Astrocyte (in vitro differentiated cells and primary cell): ENCODE data around the gene ATP10D. TPM values are rescaled to one million over a fixed set of nuclear protein-coding genes. Genes with fewer than 3 reads are reported as not detected.

ENCODE experiments used
- DNase-seq: peaks from one replicate; pipeline ENCODE4 v3.0.0-alpha.2; 2010; ENCODE audit warnings: low read depth
- FAIRE-seq: peaks from 2 replicates; lab custom pipeline; 2011; peaks lifted over from hg19 to GRCh38; lab: Jason Lieb, UNC
- H2AFZ ChIP-seq: 2 replicates; pipeline ENCODE4 v1.6.0; 2012; ENCODE audit warnings: low read depth, low read length, inconsistent platforms
- H3K27ac ChIP-seq: 2 replicates; pipeline ENCODE4 v1.5.1; 2011; ENCODE audit warnings: low read depth, low read length, inconsistent platforms
- H3K27me3 ChIP-seq: 2 replicates; pipeline ENCODE4 v1.6.0; 2011; ENCODE audit warnings: low read length, inconsistent platforms; ENCODE audit not compliant: insufficient read depth
- H3K36me3 ChIP-seq: 2 replicates; pipeline ENCODE4 v1.5.1; 2011; ENCODE audit warnings: low read length, inconsistent platforms; ENCODE audit not compliant: insufficient read depth
- H3K4me1 ChIP-seq: 2 replicates; pipeline ENCODE4 v1.5.1; 2011; ENCODE audit warnings: low read length, inconsistent platforms; ENCODE audit not compliant: insufficient read depth
- H3K4me2 ChIP-seq: 2 replicates; pipeline ENCODE4 v1.6.0; 2012; ENCODE audit warnings: low read length, inconsistent platforms
- H3K4me3 ChIP-seq: 2 replicates; pipeline ENCODE4 v1.5.1; 2011; ENCODE audit warnings: low read depth, mild to moderate bottlenecking, low read length, inconsistent platforms; ENCODE audit not compliant: insufficient read depth
- H3K79me2 ChIP-seq: 2 replicates; pipeline ENCODE4 v1.6.0; 2012; ENCODE audit warnings: mild to moderate bottlenecking, low read length, inconsistent platforms; ENCODE audit not compliant: insufficient read depth
- H3K9ac ChIP-seq: 2 replicates; pipeline ENCODE4 v1.6.0; 2012; ENCODE audit warnings: mild to moderate bottlenecking, low read length, inconsistent platforms
- H3K9me3 ChIP-seq: 2 replicates; pipeline ENCODE4 v1.5.1; 2012; ENCODE audit warnings: low read depth, mild to moderate bottlenecking, low read length, inconsistent platforms; ENCODE audit not compliant: insufficient read depth
- H4K20me1 ChIP-seq: 2 replicates; pipeline ENCODE4 v1.6.0; 2012; ENCODE audit warnings: low read length, inconsistent platforms; ENCODE audit not compliant: insufficient read depth
- H3K27ac Mint-ChIP-seq: one replicate; pipeline ENCODE4 v1.8.0; 2021; ENCODE audit warnings: mild to moderate bottlenecking, mixed read lengths; ENCODE audit not compliant: unreplicated experiment
- H3K27me3 Mint-ChIP-seq: one replicate; pipeline ENCODE4 v1.8.0; 2021; ENCODE audit warnings: low read depth, mixed read lengths; ENCODE audit not compliant: unreplicated experiment
- H3K36me3 Mint-ChIP-seq: one replicate; pipeline ENCODE4 v1.8.0; 2021; ENCODE audit warnings: low read depth, mixed read lengths; ENCODE audit not compliant: unreplicated experiment
- H3K4me1 Mint-ChIP-seq: one replicate; pipeline ENCODE4 v1.8.0; 2021; ENCODE audit warnings: low read depth, mixed read lengths; ENCODE audit not compliant: unreplicated experiment
- H3K4me3 Mint-ChIP-seq: one replicate; pipeline ENCODE4 v1.8.0; 2021; ENCODE audit warnings: mild to moderate bottlenecking, moderate library complexity, mixed read lengths; ENCODE audit not compliant: unreplicated experiment
- H3K9me3 Mint-ChIP-seq: one replicate; pipeline ENCODE4 v1.8.0; 2021; ENCODE audit warnings: mild to moderate bottlenecking, mixed read lengths; ENCODE audit not compliant: unreplicated experiment
- EZH2 ChIP-seq: IDR thresholded peaks from 2 replicates; pipeline ENCODE4 v1.6.1; 2012; ENCODE audit warnings: mild to moderate bottlenecking, low read length, inconsistent platforms; ENCODE audit not compliant: insufficient read depth
- total RNA-seq: library from RNA; stranded (reverse); gene quantifications from 2 replicates; pipeline ENCODE4 v1.2.1, GENCODE V29; 2021
- TF ChIP-seq, protein P1 (sequence below): IDR thresholded peaks from 2 replicates; pipeline ENCODE4 v1.5.1; 2011; ENCODE audit warnings: low read depth, mild to moderate bottlenecking, inconsistent platforms, low read length, moderate library complexity; ENCODE audit not compliant: insufficient read depth

ATP10D gene
- total RNA-seq, 1 donor from 2014 or later, result 75.8 TPM

DNA sequence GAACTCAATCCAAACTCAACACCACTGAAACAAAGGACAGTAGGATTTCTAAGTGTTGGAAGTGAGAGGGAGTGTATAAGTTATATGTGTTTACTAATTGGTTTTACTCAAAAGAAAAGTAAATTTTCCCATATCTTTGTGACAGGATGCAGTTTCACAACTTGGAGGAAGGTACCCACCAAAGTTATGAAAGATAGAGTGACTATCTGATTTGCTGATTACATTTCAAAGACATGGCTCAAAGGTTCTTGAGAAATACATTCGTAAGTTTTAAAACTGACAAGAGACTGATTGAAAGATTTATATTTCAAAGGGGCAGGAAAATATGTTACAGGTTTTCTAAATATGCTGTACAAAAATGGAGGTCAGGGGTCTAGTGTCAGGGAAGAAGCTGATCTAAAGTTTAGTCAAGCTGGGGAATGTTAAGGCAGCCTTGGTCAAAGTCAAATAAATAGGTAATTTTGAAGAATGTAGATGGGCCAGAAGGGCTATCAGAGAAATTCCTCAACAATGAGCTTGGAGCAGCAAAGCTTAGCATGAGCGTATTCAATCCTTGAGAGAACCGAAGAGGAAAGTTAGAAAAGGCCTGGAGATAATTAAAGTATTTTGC is 11.8 kb upstream of the ATP10D start:
- H3K4me1 ChIP-seq, result peaks cover 10% of the 10 kb centered on the region
- no peak overlapping the region for H3K4me3 Mint-ChIP-seq

DNA sequence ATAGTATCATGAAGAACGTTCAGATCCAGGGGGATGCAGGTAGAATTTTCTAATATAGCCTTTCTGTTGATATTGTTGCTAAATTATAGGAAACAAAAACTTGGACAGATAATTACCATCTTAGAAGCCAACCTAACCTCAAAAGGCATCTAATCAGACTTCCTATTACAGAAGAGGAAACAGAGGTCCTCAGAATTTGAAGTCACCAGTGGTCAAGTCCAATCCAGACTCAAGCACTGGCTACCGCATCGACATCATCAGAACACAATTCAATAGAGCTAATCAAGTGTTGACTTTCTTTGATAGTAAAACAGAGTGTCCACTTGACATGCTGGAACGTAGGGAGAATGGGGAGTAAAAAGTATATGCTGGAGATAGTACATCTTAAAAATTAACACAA is 10.3 kb upstream of the ATP10D start:
- H3K9me3 ChIP-seq, result no peaks in the 10 kb centered on the region
- TF ChIP-seq, protein P1, sequence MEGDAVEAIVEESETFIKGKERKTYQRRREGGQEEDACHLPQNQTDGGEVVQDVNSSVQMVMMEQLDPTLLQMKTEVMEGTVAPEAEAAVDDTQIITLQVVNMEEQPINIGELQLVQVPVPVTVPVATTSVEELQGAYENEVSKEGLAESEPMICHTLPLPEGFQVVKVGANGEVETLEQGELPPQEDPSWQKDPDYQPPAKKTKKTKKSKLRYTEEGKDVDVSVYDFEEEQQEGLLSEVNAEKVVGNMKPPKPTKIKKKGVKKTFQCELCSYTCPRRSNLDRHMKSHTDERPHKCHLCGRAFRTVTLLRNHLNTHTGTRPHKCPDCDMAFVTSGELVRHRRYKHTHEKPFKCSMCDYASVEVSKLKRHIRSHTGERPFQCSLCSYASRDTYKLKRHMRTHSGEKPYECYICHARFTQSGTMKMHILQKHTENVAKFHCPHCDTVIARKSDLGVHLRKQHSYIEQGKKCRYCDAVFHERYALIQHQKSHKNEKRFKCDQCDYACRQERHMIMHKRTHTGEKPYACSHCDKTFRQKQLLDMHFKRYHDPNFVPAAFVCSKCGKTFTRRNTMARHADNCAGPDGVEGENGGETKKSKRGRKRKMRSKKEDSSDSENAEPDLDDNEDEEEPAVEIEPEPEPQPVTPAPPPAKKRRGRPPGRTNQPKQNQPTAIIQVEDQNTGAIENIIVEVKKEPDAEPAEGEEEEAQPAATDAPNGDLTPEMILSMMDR, result no peak
- no peak for TF ChIP-seq EZH2
- H3K9ac ChIP-seq, result no peak overlapping the region
- H3K4me1 ChIP-seq, result no peaks in the 10 kb centered on the region
- no peak overlapping the region for H3K4me2 ChIP-seq
- H2AFZ ChIP-seq, result no peak overlapping the region
- FAIRE-seq (no peak), DNase-seq (no peak)
- no peak overlapping the region for H3K27ac ChIP-seq
- Mint-ChIP-seq H3K27ac (no peak overlapping the region), H3K9me3 (no peaks in the 10 kb centered on the region), H3K4me3 (no peak overlapping the region), H3K27me3 (no peaks in the 10 kb centered on the region), H3K36me3 (no peaks in the 10 kb centered on the region), H3K4me1 (peaks cover 19% of the 10 kb centered on the region)
- H3K4me3 ChIP-seq, result no peak overlapping the region
- H4K20me1 ChIP-seq, result no peaks in the 10 kb centered on the region
- no peaks in the 10 kb centered on the region for H3K36me3 ChIP-seq
- H3K27me3 ChIP-seq, result no peaks in the 10 kb centered on the region
- H3K79me2 ChIP-seq, result no peaks in the 10 kb centered on the region

More for the DNA sequence above, 11.8 kb upstream of the ATP10D start:
- Histone ChIP-seq H3K27ac (no peak overlapping the region), H3K36me3 (no peaks in the 10 kb centered on the region), H3K79me2 (no peaks in the 10 kb centered on the region), H3K9me3 (no peaks in the 10 kb centered on the region), H4K20me1 (no peaks in the 10 kb centered on the region), H3K4me2 (no peak overlapping the region), H3K4me3 (no peak overlapping the region), H3K27me3 (no peaks in the 10 kb centered on the region), H2AFZ (no peak overlapping the region), H3K9ac (no peak overlapping the region)
- FAIRE-seq (no peak), DNase-seq (no peak)
- peaks cover 27% of the 10 kb centered on the region for H3K4me1 Mint-ChIP-seq
- no peaks in the 10 kb centered on the region for H3K27me3 Mint-ChIP-seq
- H3K36me3 Mint-ChIP-seq, result no peaks in the 10 kb centered on the region
- no peak overlapping the region for H3K27ac Mint-ChIP-seq
- H3K9me3 Mint-ChIP-seq, result no peaks in the 10 kb centered on the region
- no peak for TF ChIP-seq EZH2
- TF ChIP-seq, protein P1, result no peak

DNA sequence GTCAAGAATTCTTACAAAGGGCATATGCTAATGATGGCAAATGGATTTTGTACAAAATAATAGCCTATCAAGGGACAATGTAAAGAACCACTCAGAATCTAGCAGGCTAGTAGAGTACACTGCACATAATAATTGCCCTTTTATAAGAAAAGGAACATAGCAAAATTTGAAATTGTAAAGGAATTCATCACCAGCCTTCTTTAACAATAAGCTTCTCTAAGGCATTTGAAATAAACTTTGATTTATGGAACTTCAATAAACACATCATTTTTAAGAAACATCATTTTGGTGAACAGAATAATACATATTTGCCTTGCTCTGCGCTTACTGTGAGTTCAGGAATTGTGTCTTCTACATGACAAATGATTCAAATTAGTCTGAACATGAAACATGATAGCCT is 9.7 kb upstream of the ATP10D start:
- no peaks in the 10 kb centered on the region for H3K9me3 Mint-ChIP-seq
- no peak for FAIRE-seq

More for the DNA sequence above, 9.7 kb upstream of the ATP10D start:
- no peaks in the 10 kb centered on the region for H3K9me3 ChIP-seq
- no peaks in the 10 kb centered on the region for H3K27me3 ChIP-seq
- H3K4me2 ChIP-seq, result no peak overlapping the region
- Mint-ChIP-seq H3K4me3 (no peak overlapping the region), H3K36me3 (no peaks in the 10 kb centered on the region), H3K27ac (no peak overlapping the region), H3K4me1 (peaks cover 18% of the 10 kb centered on the region), H3K27me3 (no peaks in the 10 kb centered on the region)
- no peaks in the 10 kb centered on the region for H4K20me1 ChIP-seq
- H3K79me2 ChIP-seq, result no peaks in the 10 kb centered on the region
- H3K4me1 ChIP-seq, result no peaks in the 10 kb centered on the region
- H3K9ac ChIP-seq, result no peak overlapping the region
- H3K27ac ChIP-seq, result no peak overlapping the region
- DNase-seq, result no peak
- no peaks in the 10 kb centered on the region for H3K36me3 ChIP-seq
- TF ChIP-seq, protein P1, result no peak
- TF ChIP-seq EZH2, result no peak
- no peak overlapping the region for H2AFZ ChIP-seq
- no peak overlapping the region for H3K4me3 ChIP-seq
